ENCODE measurements around the gene ZNF74. TPM values are rescaled to one million over a fixed set of nuclear protein-coding genes. Genes with fewer than 3 reads are reported as not detected.
"Not testable (repeated sequence)": the region's sequence is repeated elsewhere in the genome, so short reads cannot be mapped to it uniquely, and the experiment has no call there.

Gene ZNF74
- total and polyA plus RNA-seq, 2 experiments from 2014 or later: 24.4 to 90.9 TPM

- H3K4me1 ChIP-seq (ENCODE audit: low read depth); H3K27me3 ChIP-seq: not testable (repeated sequence)
Observed at GRCh38 chr22:20361752-20362229, 32.2 kb upstream of the ZNF74 start.

GRCh38 chr22:20362403-20362802, 31.5 kb upstream of the ZNF74 start:
- H3K27me3 ChIP-seq; H3K27ac ChIP-seq; H3K36me3 ChIP-seq; H3K9me3 ChIP-seq (ENCODE audit: low read depth); H3K4me1 ChIP-seq (ENCODE audit: low read depth); DNase-seq (ENCODE audit: low read depth in 1 of 2, low spot score in 1 of 2); H3K4me3 ChIP-seq: not testable (repeated sequence)

More at GRCh38 chr22:20361752-20362229, 32.2 kb upstream of the ZNF74 start:
- H3K27ac ChIP-seq; H3K4me3 ChIP-seq; H3K9me3 ChIP-seq (ENCODE audit: low read depth); DNase-seq (ENCODE audit: low read depth in 1 of 2, low spot score in 1 of 2); H3K36me3 ChIP-seq: not testable (repeated sequence)

- peak in 1 of 2 donors; percentile 6 for DNase-seq (ENCODE audit: low read depth in 1 of 2, low spot score in 1 of 2)
Observed at GRCh38 chr22:20364335-20365260, 29.4 kb upstream of the ZNF74 start.

GRCh38 chr22:20366841-20367240, 27.1 kb upstream of the ZNF74 start:
- not testable (repeated sequence) for H3K27me3 ChIP-seq; H3K27ac ChIP-seq; H3K4me3 ChIP-seq; H3K36me3 ChIP-seq; H3K4me1 ChIP-seq (ENCODE audit: low read depth); H3K9me3 ChIP-seq (ENCODE audit: low read depth); DNase-seq (ENCODE audit: low read depth in 1 of 2, low spot score in 1 of 2)

More at GRCh38 chr22:20364335-20365260, 29.4 kb upstream of the ZNF74 start:
- H3K4me3 ChIP-seq; H3K36me3 ChIP-seq; H3K4me1 ChIP-seq (ENCODE audit: low read depth); H3K27ac ChIP-seq; H3K9me3 ChIP-seq (ENCODE audit: low read depth); H3K27me3 ChIP-seq: not testable (repeated sequence)

- H3K4me3 ChIP-seq; H3K4me1 ChIP-seq (ENCODE audit: low read depth); DNase-seq (ENCODE audit: low read depth in 1 of 2, low spot score in 1 of 2); H3K27me3 ChIP-seq; H3K36me3 ChIP-seq; H3K9me3 ChIP-seq (ENCODE audit: low read depth); H3K27ac ChIP-seq: not testable (repeated sequence)
Observed at GRCh38 chr22:20368875-20369274, 25.1 kb upstream of the ZNF74 start.

GRCh38 chr22:20371687-20372086, 22.3 kb upstream of the ZNF74 start:
- not testable (repeated sequence) for H3K36me3 ChIP-seq; H3K27me3 ChIP-seq; H3K4me1 ChIP-seq (ENCODE audit: low read depth); H3K4me3 ChIP-seq; H3K27ac ChIP-seq; DNase-seq (ENCODE audit: low read depth in 1 of 2, low spot score in 1 of 2); H3K9me3 ChIP-seq (ENCODE audit: low read depth)

- not testable (repeated sequence) for H3K4me1 ChIP-seq (ENCODE audit: low read depth); H3K9me3 ChIP-seq (ENCODE audit: low read depth); DNase-seq (ENCODE audit: low read depth in 1 of 2, low spot score in 1 of 2); H3K36me3 ChIP-seq; H3K4me3 ChIP-seq; H3K27me3 ChIP-seq
- peak overlapping the region; percentile 0 for H3K27ac ChIP-seq
Observed at GRCh38 chr22:20372406-20372854, 21.5 kb upstream of the ZNF74 start.

- peak in 1 of 2 donors; percentile 75 for DNase-seq (ENCODE audit: low read depth in 1 of 2, low spot score in 1 of 2)
- peak overlapping the region; percentile 68 for H3K27ac ChIP-seq
- H3K4me3 ChIP-seq: not testable (repeated sequence)
Observed at GRCh38 chr22:20373195-20373706, 20.7 kb upstream of the ZNF74 start.

GRCh38 chr22:20374130-20374529, 19.8 kb upstream of the ZNF74 start:
- not testable (repeated sequence) for H3K9me3 ChIP-seq (ENCODE audit: low read depth); H3K4me1 ChIP-seq (ENCODE audit: low read depth); H3K36me3 ChIP-seq; H3K27me3 ChIP-seq; H3K4me3 ChIP-seq; DNase-seq (ENCODE audit: low read depth in 1 of 2, low spot score in 1 of 2); H3K27ac ChIP-seq

More at GRCh38 chr22:20373195-20373706, 20.7 kb upstream of the ZNF74 start:
- not testable (repeated sequence) for H3K4me1 ChIP-seq (ENCODE audit: low read depth); H3K27me3 ChIP-seq; H3K36me3 ChIP-seq; H3K9me3 ChIP-seq (ENCODE audit: low read depth)

- not testable (repeated sequence) for H3K27me3 ChIP-seq; H3K9me3 ChIP-seq (ENCODE audit: low read depth); H3K27ac ChIP-seq; H3K36me3 ChIP-seq; H3K4me3 ChIP-seq; DNase-seq (ENCODE audit: low read depth in 1 of 2, low spot score in 1 of 2); H3K4me1 ChIP-seq (ENCODE audit: low read depth)
Observed at GRCh38 chr22:20376281-20376680, 17.7 kb upstream of the ZNF74 start.

GRCh38 chr22:20376983-20377382, 17.0 kb upstream of the ZNF74 start:
- H3K4me3 ChIP-seq; H3K9me3 ChIP-seq (ENCODE audit: low read depth); DNase-seq (ENCODE audit: low read depth in 1 of 2, low spot score in 1 of 2); H3K36me3 ChIP-seq; H3K27me3 ChIP-seq; H3K4me1 ChIP-seq (ENCODE audit: low read depth); H3K27ac ChIP-seq: not testable (repeated sequence)
